KMS-11 (cell line): ENCODE results near the gene EXOC7.

ENCODE experiments used
- H2AFZ ChIP-seq: fragments of 200-600 bp; sonication (generic); 2 replicates; pipeline ENCODE4 v1.6.1; 2016; ENCODE audit warnings: antibody characterized with exemption, mixed run types, low read depth
- H3K27ac ChIP-seq: fragments of 200-600 bp; sonication (generic); 2 replicates; pipeline ENCODE4 v1.6.1; 2016; ENCODE audit warnings: mild to moderate bottlenecking, mixed run types
- H3K27me3 ChIP-seq: fragments of 200-600 bp; sonication (generic); 2 replicates; pipeline ENCODE4 v1.6.1; 2017; ENCODE audit warnings: mild to moderate bottlenecking, low read depth, mixed run types, moderate library complexity; ENCODE audit not compliant: insufficient read depth
- H3K36me3 ChIP-seq: fragments of 200-600 bp; sonication (generic); 2 replicates; pipeline ENCODE4 v1.6.1; 2017; ENCODE audit warnings: mild to moderate bottlenecking, mixed run types; ENCODE audit not compliant: insufficient read depth
- H3K4me1 ChIP-seq: fragments of 200-600 bp; sonication (generic); 2 replicates; pipeline ENCODE4 v1.6.1; 2016; ENCODE audit warnings: mild to moderate bottlenecking, low read depth, mixed run types; ENCODE audit not compliant: poor library complexity, severe bottlenecking
- H3K4me2 ChIP-seq: fragments of 200-600 bp; sonication (generic); 2 replicates; pipeline ENCODE4 v1.7.0; 2016; ENCODE audit warnings: mild to moderate bottlenecking, mixed run types
- H3K4me3 ChIP-seq: fragments of 200-600 bp; sonication (generic); IDR thresholded peaks from 2 replicates; pipeline ENCODE4 v1.6.1; 2017; ENCODE audit warnings: low read depth, low read length, mixed read lengths; ENCODE audit not compliant: insufficient read depth
- H3K79me2 ChIP-seq: fragments of 200-600 bp; sonication (generic); 2 replicates; pipeline ENCODE4 v1.6.1; 2016; ENCODE audit warnings: low read depth, mixed run types; ENCODE audit not compliant: insufficient read depth
- H3K9ac ChIP-seq: fragments of 200-600 bp; sonication (generic); 2 replicates; pipeline ENCODE4 v1.6.1; 2016; ENCODE audit warnings: mild to moderate bottlenecking, mixed run types
- H4K20me1 ChIP-seq: fragments of 200-600 bp; sonication (generic); 2 replicates; pipeline ENCODE4 v1.6.1; 2016; ENCODE audit warnings: mild to moderate bottlenecking, mixed run types; ENCODE audit not compliant: insufficient read depth
- TF ChIP-seq, protein P1 (sequence below): fragments of 200-600 bp; sonication (generic); conservative IDR thresholded peaks from 2 replicates; pipeline ENCODE4 v1.6.1; 2017; ENCODE audit warnings: low read depth, mild to moderate bottlenecking, antibody characterized with exemption, low read length, moderate library complexity, mixed read lengths

Gene EXOC7

DNA sequence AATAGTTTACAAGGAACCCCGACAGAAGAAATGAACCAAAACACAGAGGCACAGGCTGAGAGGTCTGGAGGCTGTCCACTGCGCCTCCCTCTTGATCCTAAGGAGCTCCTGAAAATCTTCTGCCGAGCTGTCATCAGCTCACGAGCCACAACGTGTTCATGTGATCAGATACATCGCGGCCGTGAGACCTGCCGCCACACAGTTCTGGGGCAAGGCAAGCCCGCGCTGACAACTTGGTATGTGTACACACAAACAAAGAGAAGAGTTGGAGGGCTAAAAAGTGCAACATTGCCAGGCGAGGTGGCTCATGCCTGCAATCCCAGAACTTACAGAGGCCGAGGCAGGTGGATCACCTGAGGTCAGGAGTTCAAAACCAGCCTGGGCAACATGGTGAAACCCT, 7.6 kb downstream of the EXOC7 start:
- Histone ChIP-seq H3K27ac (no peak overlapping the region), H3K36me3 (peaks cover 3% of the 10 kb centered on the region; the same call in 1 of the 2 replicates), H3K27me3 (no peaks in the 10 kb centered on the region), H4K20me1 (no peaks in the 10 kb centered on the region), H2AFZ (no peak overlapping the region), H3K4me1 (no peaks in the 10 kb centered on the region), H3K9ac (no peak overlapping the region), H3K4me2 (no peak overlapping the region), H3K79me2 (no peaks in the 10 kb centered on the region), H3K4me3 (no peak overlapping the region)
- TF ChIP-seq, protein P1, sequence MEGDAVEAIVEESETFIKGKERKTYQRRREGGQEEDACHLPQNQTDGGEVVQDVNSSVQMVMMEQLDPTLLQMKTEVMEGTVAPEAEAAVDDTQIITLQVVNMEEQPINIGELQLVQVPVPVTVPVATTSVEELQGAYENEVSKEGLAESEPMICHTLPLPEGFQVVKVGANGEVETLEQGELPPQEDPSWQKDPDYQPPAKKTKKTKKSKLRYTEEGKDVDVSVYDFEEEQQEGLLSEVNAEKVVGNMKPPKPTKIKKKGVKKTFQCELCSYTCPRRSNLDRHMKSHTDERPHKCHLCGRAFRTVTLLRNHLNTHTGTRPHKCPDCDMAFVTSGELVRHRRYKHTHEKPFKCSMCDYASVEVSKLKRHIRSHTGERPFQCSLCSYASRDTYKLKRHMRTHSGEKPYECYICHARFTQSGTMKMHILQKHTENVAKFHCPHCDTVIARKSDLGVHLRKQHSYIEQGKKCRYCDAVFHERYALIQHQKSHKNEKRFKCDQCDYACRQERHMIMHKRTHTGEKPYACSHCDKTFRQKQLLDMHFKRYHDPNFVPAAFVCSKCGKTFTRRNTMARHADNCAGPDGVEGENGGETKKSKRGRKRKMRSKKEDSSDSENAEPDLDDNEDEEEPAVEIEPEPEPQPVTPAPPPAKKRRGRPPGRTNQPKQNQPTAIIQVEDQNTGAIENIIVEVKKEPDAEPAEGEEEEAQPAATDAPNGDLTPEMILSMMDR = no peak

DNA sequence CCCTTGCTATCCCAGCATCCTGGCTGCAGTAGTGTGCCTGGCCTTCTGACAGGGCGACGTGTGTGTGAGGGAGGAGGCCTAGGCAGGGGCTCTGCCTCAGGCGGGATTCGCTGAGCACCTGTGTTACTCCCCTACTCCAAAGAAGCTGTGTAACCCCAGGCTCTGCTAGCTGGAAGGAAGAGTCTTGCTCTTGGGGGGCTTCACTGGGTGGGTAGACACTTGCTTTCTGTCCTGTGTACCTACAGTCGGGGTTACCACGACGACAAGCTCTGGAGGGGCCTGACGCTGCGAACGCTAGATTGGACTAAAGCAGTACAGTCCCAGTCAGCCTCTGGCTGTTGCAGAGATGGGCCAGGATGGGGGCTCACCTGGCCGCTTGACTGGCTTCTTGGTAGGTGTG, 9.5 kb downstream of the EXOC7 start:
- no peaks in the 10 kb centered on the region for H3K27me3 ChIP-seq
- TF ChIP-seq, protein P1 = no peak
- H3K36me3 ChIP-seq = peaks cover 3% of the 10 kb centered on the region; the same call in 1 of the 2 replicates
- no peak overlapping the region for H2AFZ ChIP-seq
- H3K4me2 ChIP-seq = no peak overlapping the region
- no peak overlapping the region for H3K4me3 ChIP-seq
- no peak overlapping the region for H3K27ac ChIP-seq
- H4K20me1 ChIP-seq = no peaks in the 10 kb centered on the region
- no peaks in the 10 kb centered on the region for H3K79me2 ChIP-seq
- H3K4me1 ChIP-seq = no peaks in the 10 kb centered on the region
- no peak overlapping the region for H3K9ac ChIP-seq

- Histone ChIP-seq H3K4me3 (no peak overlapping the region), H3K9ac (no peak overlapping the region), H3K79me2 (no peaks in the 10 kb centered on the region), H3K4me2 (no peak overlapping the region), H3K27ac (no peak overlapping the region), H3K4me1 (no peaks in the 10 kb centered on the region), H2AFZ (no peak overlapping the region), H4K20me1 (no peaks in the 10 kb centered on the region), H3K36me3 (peaks cover 3% of the 10 kb centered on the region; the same call in 1 of the 2 replicates), H3K27me3 (no peaks in the 10 kb centered on the region)
- TF ChIP-seq, protein P1 = no peak
Measured at GRCh38 chr17:76092526-76093413, 10.8 kb downstream of the EXOC7 start.

DNA sequence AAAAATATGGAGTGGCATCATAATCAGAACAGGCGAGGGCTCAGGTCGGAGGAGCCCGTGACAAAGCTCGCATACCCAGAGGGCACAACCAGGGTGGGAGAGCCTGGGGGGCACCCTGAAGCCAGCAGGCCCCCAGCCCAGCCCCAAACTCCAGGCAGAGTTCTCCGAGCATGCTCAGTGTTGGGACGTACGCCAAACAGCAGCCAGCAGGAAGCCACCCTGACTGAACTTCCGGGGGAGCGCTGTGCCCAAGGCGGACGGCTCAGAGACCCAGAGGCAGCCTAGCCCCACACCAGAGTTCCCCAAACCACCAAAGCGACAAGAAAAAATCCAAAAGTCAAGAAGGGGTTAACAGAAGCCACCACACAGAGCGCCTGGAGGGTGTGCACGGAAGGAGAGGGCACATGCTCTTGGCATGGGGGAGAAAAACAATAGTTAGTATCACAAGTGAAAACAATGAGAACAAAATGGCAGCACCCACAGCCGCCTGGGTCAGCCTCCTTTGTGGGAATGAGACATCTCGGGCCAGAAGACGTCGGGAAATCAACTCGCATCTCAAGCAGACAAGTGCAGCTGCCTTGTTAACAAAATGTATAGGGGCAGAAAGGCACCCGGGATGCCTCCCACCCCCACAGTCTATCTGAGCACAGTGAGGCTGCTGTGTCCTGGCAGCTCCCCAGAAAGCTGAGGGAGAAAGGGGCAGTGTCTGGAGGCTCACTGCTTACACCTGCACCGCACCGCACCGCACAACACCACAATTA, 11.9 kb downstream of the EXOC7 start:
- TF ChIP-seq, protein P1 = no peak
- no peaks in the 10 kb centered on the region; the same call in 1 of the 2 replicates for H3K36me3 ChIP-seq

More for the DNA sequence above, 11.9 kb downstream of the EXOC7 start:
- H3K79me2 ChIP-seq = no peaks in the 10 kb centered on the region
- H3K4me1 ChIP-seq = no peaks in the 10 kb centered on the region
- H3K4me3 ChIP-seq = no peak overlapping the region
- no peak overlapping the region for H3K9ac ChIP-seq
- H3K4me2 ChIP-seq = no peak overlapping the region
- no peaks in the 10 kb centered on the region for H3K27me3 ChIP-seq
- H3K27ac ChIP-seq = no peak overlapping the region
- H4K20me1 ChIP-seq = no peaks in the 10 kb centered on the region
- H2AFZ ChIP-seq = no peak overlapping the region
